ENCODE data around the gene EFHC2. TPM values are rescaled to one million over a fixed set of nuclear protein-coding genes. Genes with fewer than 3 reads are reported as not detected.

Gene EFHC2
- polyA plus RNA-seq, 1 donor (not counting 4 experiments of a cell fraction or from before 2014, with no cell fraction given) = 0.98 TPM

GRCh38 chrX:44247468-44247867, 96.0 kb downstream of the EFHC2 start:
- no peaks in the 10 kb centered on the region for H3K79me2 ChIP-seq (ENCODE audit: control insufficient read depth, insufficient read depth, low read length)
- no peak overlapping the region for H3K4me2 ChIP-seq (ENCODE audit: control insufficient read depth, extremely low read depth, insufficient read depth, low read depth, low read length)
- no peak for DNase-seq (ENCODE audit: low read depth, low spot score)
- no peak for FAIRE-seq
- H3K9me1 ChIP-seq (ENCODE audit: control insufficient read depth, extremely low read depth, insufficient read depth, low read length) = no peaks in the 10 kb centered on the region
- H4K20me1 ChIP-seq (ENCODE audit: control insufficient read depth, extremely low read depth, insufficient read depth, low read length) = no peaks in the 10 kb centered on the region
- H3K9me3 ChIP-seq (ENCODE audit: control insufficient read depth, low read depth, low read length) = no peaks in the 10 kb centered on the region
- no peak overlapping the region for H2AFZ ChIP-seq (ENCODE audit: control insufficient read depth, low read length)
- H3K4me3 ChIP-seq (ENCODE audit: control insufficient read depth in 2 of 3, extremely low read depth in 1 of 3, insufficient read depth in 2 of 3, low read depth in 1 of 3, low read length in 3 of 3) = no peak overlapping the region
- H3K9ac ChIP-seq (ENCODE audit: control insufficient read depth, extremely low read depth, insufficient read depth, low read length) = no peak overlapping the region
- no peak overlapping the region for H3K27ac ChIP-seq (ENCODE audit: control insufficient read depth, insufficient read depth, low read length)
- H3K4me1 ChIP-seq (ENCODE audit: control insufficient read depth, extremely low read depth, insufficient read depth, low read length) = no peaks in the 10 kb centered on the region
- dilution Hi-C loops (cut with MboI; ENCODE audit: extremely low pct_ligation_motif_present, low sequenced_read_pairs) = no loop called here
- H3K27me3 ChIP-seq (ENCODE audit: control insufficient read depth, extremely low read depth, insufficient read depth, low read length) = no peaks in the 10 kb centered on the region
- H3K36me3 ChIP-seq (ENCODE audit: control insufficient read depth in 2 of 2, extremely low read depth in 1 of 2, insufficient read depth in 2 of 2, low read length in 2 of 2) = no peaks in the 10 kb centered on the region
- TF ChIP-seq CTCF (optimal IDR thresholded peaks at IDR 0.05 in 1 of 3, IDR thresholded peaks at IDR 0.05 in 1 of 3, conservative IDR thresholded peaks at IDR 0.05 in 1 of 3; ENCODE audit: extremely low read depth in 1 of 3, insufficient read depth in 2 of 3, low read length in 3 of 3) (no peak), EZH2 (IDR thresholded peaks at IDR 0.05; ENCODE audit: low read length) (no peak)

GRCh38 chrX:44246826-44247225, 96.6 kb downstream of the EFHC2 start:
- Histone ChIP-seq H4K20me1 (ENCODE audit: control insufficient read depth, extremely low read depth, insufficient read depth, low read length) (no peaks in the 10 kb centered on the region), H3K4me2 (ENCODE audit: control insufficient read depth, extremely low read depth, insufficient read depth, low read depth, low read length) (no peak overlapping the region), H3K9me1 (ENCODE audit: control insufficient read depth, extremely low read depth, insufficient read depth, low read length) (no peaks in the 10 kb centered on the region), H3K27ac (ENCODE audit: control insufficient read depth, insufficient read depth, low read length) (no peak overlapping the region), H3K27me3 (ENCODE audit: control insufficient read depth, extremely low read depth, insufficient read depth, low read length) (no peaks in the 10 kb centered on the region), H3K4me3 (ENCODE audit: control insufficient read depth in 2 of 3, extremely low read depth in 1 of 3, insufficient read depth in 2 of 3, low read depth in 1 of 3, low read length in 3 of 3) (no peak overlapping the region), H3K9me3 (ENCODE audit: control insufficient read depth, low read depth, low read length) (no peaks in the 10 kb centered on the region), H3K9ac (ENCODE audit: control insufficient read depth, extremely low read depth, insufficient read depth, low read length) (no peak overlapping the region), H3K79me2 (ENCODE audit: control insufficient read depth, insufficient read depth, low read length) (no peaks in the 10 kb centered on the region), H3K4me1 (ENCODE audit: control insufficient read depth, extremely low read depth, insufficient read depth, low read length) (no peaks in the 10 kb centered on the region), H2AFZ (ENCODE audit: control insufficient read depth, low read length) (no peak overlapping the region), H3K36me3 (ENCODE audit: control insufficient read depth in 2 of 2, extremely low read depth in 1 of 2, insufficient read depth in 2 of 2, low read length in 2 of 2) (no peaks in the 10 kb centered on the region)
- dilution Hi-C loops (cut with MboI; ENCODE audit: extremely low pct_ligation_motif_present, low sequenced_read_pairs) = no loop called here
- FAIRE-seq (no peak), DNase-seq (ENCODE audit: low read depth, low spot score) (no peak)
- no peak for TF ChIP-seq EZH2 (IDR thresholded peaks at IDR 0.05; ENCODE audit: low read length)
- no peak for TF ChIP-seq CTCF (optimal IDR thresholded peaks at IDR 0.05 in 1 of 3, IDR thresholded peaks at IDR 0.05 in 1 of 3, conservative IDR thresholded peaks at IDR 0.05 in 1 of 3; ENCODE audit: extremely low read depth in 1 of 3, insufficient read depth in 2 of 3, low read length in 3 of 3)
